WTC11 (cell line): ENCODE results near the gene RENBP. TPM values are rescaled to one million over a fixed set of nuclear protein-coding genes. Genes with fewer than 3 reads are reported as not detected.
A peak's percentile ranks its signal among the peaks of the same experiment; 100 is the strongest.

ENCODE experiments used
- ATAC-seq: fragments of 200-7000 bp; cut with Tn5 transposase; 2 replicates; pipeline ENCODE4 v1.10.0; 2021; ENCODE audit warnings: mild to moderate bottlenecking, moderate library complexity
- Bru-seq: library from RNA; stranded (reverse); fragments of 400-500 nt; gene quantifications from one replicate; lab custom pipeline; 2021; lab: Mats Ljungman, UMichigan
- CTCF ChIA-PET: fragments of 300-600 bp; sonication (Branson Sonifier 250); formaldehyde crosslinking; loops from one replicate; lab custom pipeline; 2021; ENCODE audit warnings: antibody characterized with exemption; lab: Charles Lee
- POLR2A ChIA-PET: fragments of 350-600 bp; sonication (Branson Sonifier 250); formaldehyde crosslinking; loops from one replicate; lab custom pipeline; 2021; ENCODE audit warnings: antibody characterized with exemption; lab: Charles Lee
- DNase-seq: peaks from one replicate; pipeline ENCODE4 v3.0.0; 2021; ENCODE audit warnings: low spot score
- H3K27ac Mint-ChIP-seq: 2 replicates; pipeline ENCODE4 v1.8.0; 2021; ENCODE audit warnings: mixed read lengths
- H3K27me3 Mint-ChIP-seq: 2 replicates; pipeline ENCODE4 v1.8.0; 2021; ENCODE audit warnings: low read depth, mild to moderate bottlenecking, moderate library complexity, mixed read lengths
- H3K36me3 Mint-ChIP-seq: 2 replicates; pipeline ENCODE4 v1.8.0; 2021; ENCODE audit warnings: mixed read lengths
- H3K4me1 Mint-ChIP-seq: 2 replicates; pipeline ENCODE4 v1.8.0; 2022; ENCODE audit warnings: mixed read lengths
- H3K4me3 Mint-ChIP-seq: 2 replicates; pipeline ENCODE4 v1.8.0; 2021; ENCODE audit warnings: mild to moderate bottlenecking, moderate library complexity, mixed read lengths
- H3K9me3 Mint-ChIP-seq: 2 replicates; pipeline ENCODE4 v1.8.0; 2021; ENCODE audit warnings: mixed read lengths
- ELF4 ChIP-seq: sonication (generic); formaldehyde crosslinking; IDR thresholded peaks from 2 replicates; pipeline ENCODE4 v1.8.1; 2022; ENCODE audit warnings: low read depth, mild to moderate bottlenecking, moderate library complexity, missing genetic modification reagents
- EMX1 ChIP-seq: fragments of 250-450 bp; sonication (Bioruptor Pico); IDR thresholded peaks from 2 replicates; pipeline ENCODE4 v1.8.0; 2021; ENCODE audit warnings: mild to moderate bottlenecking
- ETV6 ChIP-seq: sonication (generic); formaldehyde crosslinking; IDR thresholded peaks from 2 replicates; pipeline ENCODE4 v1.8.1; 2022; ENCODE audit warnings: mild to moderate bottlenecking, missing genetic modification reagents
- GRHL2 ChIP-seq: fragments of 250-450 bp; sonication (Bioruptor Pico); IDR thresholded peaks from 2 replicates; pipeline ENCODE4 v1.8.0; 2022; ENCODE audit warnings: mild to moderate bottlenecking, moderate library complexity; ENCODE audit not compliant: insufficient replicate concordance, severe bottlenecking
- HMGA2 ChIP-seq: fragments of 250-450 bp; sonication (Bioruptor Pico); IDR thresholded peaks from 2 replicates; pipeline ENCODE4 v1.4.0; 2021; ENCODE audit warnings: mild to moderate bottlenecking, moderate library complexity
- KAT7 ChIP-seq: sonication (generic); formaldehyde crosslinking; IDR thresholded peaks from 2 replicates; pipeline ENCODE4 v1.8.1; 2023; ENCODE audit warnings: missing genetic modification reagents, mild to moderate bottlenecking, borderline replicate concordance
- MLX ChIP-seq: sonication (generic); formaldehyde crosslinking; IDR thresholded peaks from 2 replicates; pipeline ENCODE4 v1.8.1; 2023; ENCODE audit warnings: mild to moderate bottlenecking, missing genetic modification reagents, moderate library complexity
- MXD4 ChIP-seq: fragments of 250-450 bp; sonication (Bioruptor Pico); IDR thresholded peaks from 2 replicates; pipeline ENCODE4 v1.8.0; 2021; ENCODE audit warnings: mild to moderate bottlenecking, moderate library complexity, borderline replicate concordance
- USF2 ChIP-seq: sonication (generic); formaldehyde crosslinking; IDR thresholded peaks from 2 replicates; pipeline ENCODE4 v1.8.1; 2023; ENCODE audit warnings: mild to moderate bottlenecking, missing genetic modification reagents, moderate library complexity
- ZBTB21 ChIP-seq: sonication (generic); formaldehyde crosslinking; IDR thresholded peaks from 2 replicates; pipeline ENCODE4 v1.8.1; 2023; ENCODE audit warnings: mild to moderate bottlenecking, missing genetic modification reagents, borderline replicate concordance
- ZNF232 ChIP-seq: sonication (generic); formaldehyde crosslinking; IDR thresholded peaks from 2 replicates; pipeline ENCODE4 v1.8.0; 2022; ENCODE audit warnings: mild to moderate bottlenecking, missing genetic modification reagents
- ZNF263 ChIP-seq: sonication (generic); formaldehyde crosslinking; IDR thresholded peaks from 2 replicates; pipeline ENCODE4 v1.8.1; 2022; ENCODE audit warnings: low read depth, mild to moderate bottlenecking, moderate library complexity, missing genetic modification reagents
- ZNF317 ChIP-seq: sonication (generic); formaldehyde crosslinking; IDR thresholded peaks from 2 replicates; pipeline ENCODE4 v1.8.1; 2023; ENCODE audit warnings: low read depth, mild to moderate bottlenecking, moderate library complexity, missing genetic modification reagents, borderline replicate concordance
- ZNF425 ChIP-seq: fragments of 250-450 bp; sonication (Bioruptor Pico); conservative IDR thresholded peaks from 2 replicates; pipeline ENCODE4 v1.9.0; 2021; ENCODE audit warnings: mild to moderate bottlenecking
- long read RNA-seq, 3 experiments: library from RNA in 1 of 3; library from capped mRNA in 1 of 3; library from polyadenylated mRNA in 1 of 3; unstranded in 2 of 3; stranded (forward) in 1 of 3; transcript quantifications; one replicate each; pipeline ENCODE4 v2.0.0, GENCODE V29; 2021
- total RNA-seq: library from RNA; stranded (reverse); gene quantifications from 3 replicates; pipeline ENCODE4 v1.2.3, GENCODE V29; 2021
- TF ChIP-seq, protein P1 (sequence below): sonication (generic); formaldehyde crosslinking; IDR thresholded peaks from 2 replicates; pipeline ENCODE4 v1.8.1; 2023; ENCODE audit warnings: mild to moderate bottlenecking, moderate library complexity, missing genetic modification reagents
- TF ChIP-seq, protein P2 (sequence below): sonication (generic); formaldehyde crosslinking; IDR thresholded peaks from 2 replicates; pipeline ENCODE4 v1.8.0; 2022; ENCODE audit warnings: mild to moderate bottlenecking, missing genetic modification reagents

Gene RENBP
- total RNA-seq (14.0 to 18.6 TPM (median 16.2 TPM) in 3 replicates), Bru-seq, nascent RNA (percentile 46 among the genes with signal in this experiment)
- long read RNA-seq, experiment 1: 0 reads
- long read RNA-seq, experiment 2, partial matches to known transcripts: 11 of 17 reads
- long read RNA-seq, experiment 2, other reads (novel, unspliced or antisense): 3 of 17 reads
- long read RNA-seq, experiment 3, partial matches to known transcripts: 1 of 1 reads
- long read RNA-seq, experiment 3, other reads (novel, unspliced or antisense): 0 of 1 reads

DNA sequence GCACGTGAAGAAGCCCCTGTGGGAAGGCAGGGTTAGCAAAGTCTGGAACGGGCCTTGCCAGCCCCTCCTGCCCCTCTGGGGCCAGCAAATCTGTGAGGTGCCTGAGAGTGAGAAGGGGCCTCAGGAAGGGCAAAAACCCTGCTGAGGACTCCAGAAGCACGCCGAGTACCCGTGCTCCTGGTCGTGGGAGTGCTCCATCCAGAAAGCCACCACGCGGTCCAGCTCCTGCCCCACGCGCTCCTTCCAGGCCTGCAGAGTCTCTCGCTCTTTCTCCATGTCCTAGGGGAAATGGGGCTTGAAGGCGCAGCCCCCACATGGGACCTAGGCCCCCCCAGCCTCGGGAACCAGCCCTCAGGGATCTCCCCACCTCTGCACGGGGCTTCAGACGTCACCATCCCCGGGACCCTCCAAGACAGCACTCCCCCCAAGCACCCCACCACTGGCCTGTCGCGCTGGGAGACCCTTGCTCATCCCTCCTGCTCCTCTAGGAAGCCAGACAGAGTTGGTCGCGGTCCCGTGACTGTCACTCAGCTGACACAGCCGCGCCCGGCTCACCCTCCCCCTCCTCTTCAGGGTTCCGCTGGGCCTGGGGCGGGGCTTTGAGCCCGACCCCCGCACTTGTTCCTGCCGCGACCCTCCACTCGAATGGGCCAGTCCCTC lies at the start of gene RENBP:
Gene RENBP (minus strand): TSS at position 504 of the 660 bp plus-strand sequence. CDS start 33 bp downstream, at position 471.
- no peak within 1 kb of the TSS for H3K27ac Mint-ChIP-seq
- peak within 1 kb of the TSS; percentile 56 for H3K4me3 Mint-ChIP-seq
- H3K36me3 Mint-ChIP-seq: no peaks in the 10 kb centered on the region
- H3K4me1 Mint-ChIP-seq: peaks cover 24% of the 10 kb centered on the region
- DNase-seq (peak; percentile 57), ATAC-seq (peak; percentile 24)
- no peaks in the 10 kb centered on the region for H3K27me3 Mint-ChIP-seq
- CTCF ChIA-PET: interaction anchor here (1.0 to 7.3 kb wide), 5 partner anchors 8 to 60 kb away, joined by 3 to 116 read pairs (median 3); partner anchors contain the start of gene ARHGAP4
- no peaks in the 10 kb centered on the region for H3K9me3 Mint-ChIP-seq
- TF ChIP-seq ZNF263 (CRISPR knock-in tag) (peak; percentile 75; the same call in 1 of the 2 replicates), USF2 (CRISPR knock-in tag) (peak; percentile 60)
- TF ChIP-seq, protein P1, sequence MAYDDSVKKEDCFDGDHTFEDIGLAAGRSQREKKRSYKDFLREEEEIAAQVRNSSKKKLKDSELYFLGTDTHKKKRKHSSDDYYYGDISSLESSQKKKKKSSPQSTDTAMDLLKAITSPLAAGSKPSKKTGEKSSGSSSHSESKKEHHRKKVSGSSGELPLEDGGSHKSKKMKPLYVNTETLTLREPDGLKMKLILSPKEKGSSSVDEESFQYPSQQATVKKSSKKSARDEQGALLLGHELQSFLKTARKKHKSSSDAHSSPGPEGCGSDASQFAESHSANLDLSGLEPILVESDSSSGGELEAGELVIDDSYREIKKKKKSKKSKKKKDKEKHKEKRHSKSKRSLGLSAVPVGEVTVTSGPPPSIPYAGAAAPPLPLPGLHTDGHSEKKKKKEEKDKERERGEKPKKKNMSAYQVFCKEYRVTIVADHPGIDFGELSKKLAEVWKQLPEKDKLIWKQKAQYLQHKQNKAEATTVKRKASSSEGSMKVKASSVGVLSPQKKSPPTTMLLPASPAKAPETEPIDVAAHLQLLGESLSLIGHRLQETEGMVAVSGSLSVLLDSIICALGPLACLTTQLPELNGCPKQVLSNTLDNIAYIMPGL (CRISPR knock-in tag): no peak
- TF ChIP-seq, protein P2, sequence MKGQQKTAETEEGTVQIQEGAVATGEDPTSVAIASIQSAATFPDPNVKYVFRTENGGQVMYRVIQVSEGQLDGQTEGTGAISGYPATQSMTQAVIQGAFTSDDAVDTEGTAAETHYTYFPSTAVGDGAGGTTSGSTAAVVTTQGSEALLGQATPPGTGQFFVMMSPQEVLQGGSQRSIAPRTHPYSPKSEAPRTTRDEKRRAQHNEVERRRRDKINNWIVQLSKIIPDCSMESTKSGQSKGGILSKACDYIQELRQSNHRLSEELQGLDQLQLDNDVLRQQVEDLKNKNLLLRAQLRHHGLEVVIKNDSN: peak; percentile 58; the same call in 1 of the 2 replicates
- TF ChIP-seq, all 79 proteins: peak for 3
- POLR2A ChIA-PET: interaction anchor here (0.6 to 1.4 kb wide), 2 partner anchors 8 to 16 kb away, joined by 4 to 8 read pairs; no protein-coding TSS in a partner anchor

- Mint-ChIP-seq H3K9me3 (no peaks in the 10 kb centered on the region), H3K4me3 (no peak overlapping the region), H3K27ac (no peak overlapping the region), H3K27me3 (no peaks in the 10 kb centered on the region), H3K4me1 (no peaks in the 10 kb centered on the region), H3K36me3 (no peaks in the 10 kb centered on the region)
- ATAC-seq: no peak
- no peak for TF ChIP-seq HMGA2
- no peak for TF ChIP-seq KAT7 (CRISPR knock-in tag)
- no peak for TF ChIP-seq EMX1 (CRISPR knock-in tag)
- TF ChIP-seq ZNF232: no peak
- no peak for TF ChIP-seq MLX (CRISPR knock-in tag)
- TF ChIP-seq ZBTB21 (CRISPR knock-in tag): no peak
- TF ChIP-seq GRHL2: no peak
- TF ChIP-seq ELF4: no peak
- no peak for TF ChIP-seq ETV6 (CRISPR knock-in tag)
- no peak for TF ChIP-seq ZNF425 (CRISPR knock-in tag)
- TF ChIP-seq ZNF317 (CRISPR knock-in tag): no peak
- no peak for TF ChIP-seq MXD4 (CRISPR knock-in tag)
- no peak for DNase-seq
- CTCF ChIA-PET: no interaction called here
- POLR2A ChIA-PET: no interaction called here
Measured at GRCh38 chrX:153993978-153994377, 49.5 kb upstream of the RENBP start.
